Left ventricle myocardium inferior (tissue), 1 donor: ENCODE measurements around the gene DLX1. TPM values are rescaled to one million over a fixed set of nuclear protein-coding genes. Genes with fewer than 3 reads are reported as not detected.

Source experiments
- DNase-seq: peaks from one replicate; pipeline ENCODE4 v3.0.0-alpha.2; 2020
- H3K27ac ChIP-seq: fragments of 200-600 bp; replicated peaks from 2 replicates; pipeline ENCODE4 v1.8.0; 2021
- H3K27me3 ChIP-seq: fragments of 200-600 bp; 2 replicates; pipeline ENCODE4 v1.8.0; 2021; ENCODE audit warnings: low read depth
- H3K36me3 ChIP-seq: fragments of 200-600 bp; 2 replicates; pipeline ENCODE4 v1.8.0; 2021
- H3K4me1 ChIP-seq: fragments of 200-600 bp; 2 replicates; pipeline ENCODE4 v1.8.0; 2021
- H3K4me3 ChIP-seq: fragments of 200-600 bp; 2 replicates; pipeline ENCODE4 v1.8.0; 2021; ENCODE audit warnings: mild to moderate bottlenecking, moderate library complexity
- H3K9me3 ChIP-seq: fragments of 200-600 bp; replicated peaks from 2 replicates; pipeline ENCODE4 v1.8.0; 2021
- intact Hi-C: fragments of 100-400 bp; cut with micrococcal nuclease; formaldehyde crosslinking; loops from one replicate; pipeline ENCODE4 v1.11.0; 2022
- total RNA-seq: library from RNA; stranded (reverse); fragmentation: NEBNext Ultra II Directional; extraction: Animal tissue kit (Norgen Biotek cat#: 25700); gene quantifications from one replicate; pipeline ENCODE4 v1.2.1, GENCODE V29; 2021
- TF ChIP-seq, protein P1 (sequence below): fragments of 200-600 bp; IDR thresholded peaks from 2 replicates; pipeline ENCODE4 v1.8.0; 2021; ENCODE audit warnings: antibody characterized with exemption, mild to moderate bottlenecking, borderline replicate concordance
- donor health status: DM: no; HTN: yes; CAD: no; lungs with severe emphysema.

The DLX1 gene
- total RNA-seq, 1 donor from 2014 or later, result not detected

DNA sequence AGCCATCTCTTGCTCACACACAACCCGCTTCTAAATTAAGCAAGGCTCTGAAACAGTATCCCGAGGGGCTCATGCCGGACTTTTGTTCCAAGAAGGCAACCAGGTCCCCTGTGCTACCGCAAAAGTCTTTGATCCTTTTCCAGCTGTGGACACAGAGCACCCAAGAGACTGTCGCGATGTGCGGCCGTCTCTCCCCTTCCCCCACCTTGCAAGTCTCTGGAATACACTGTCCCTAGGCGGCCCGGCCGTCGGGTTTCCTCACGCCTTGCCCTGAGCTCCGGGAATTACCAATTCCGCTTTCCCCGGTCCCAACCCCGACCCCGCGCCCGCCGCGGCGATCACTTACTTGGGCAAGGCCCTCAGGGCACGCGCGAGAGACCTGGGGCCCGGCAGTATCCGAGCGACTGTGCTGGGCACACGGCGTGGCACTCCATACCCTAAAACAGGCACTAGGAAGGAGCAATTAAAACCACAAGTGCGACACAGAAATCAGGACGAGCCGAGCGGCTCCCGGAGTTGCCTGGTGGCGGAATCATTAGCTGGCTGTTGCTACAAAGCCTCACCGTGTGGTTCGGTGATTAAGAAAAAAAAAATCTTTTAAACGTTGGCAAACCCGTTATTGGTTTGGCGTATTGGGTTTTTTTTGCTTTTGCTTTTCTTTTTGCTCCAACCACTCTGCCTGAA is 2.2 kb upstream of the DLX1 start:
- intact Hi-C loops, result no loop called here
- no peak for DNase-seq
- Histone ChIP-seq H3K27ac (no peak overlapping the region), H3K36me3 (no peaks in the 10 kb centered on the region), H3K4me3 (no peak overlapping the region), H3K27me3 (peaks cover 100% of the 10 kb centered on the region), H3K9me3 (no peaks in the 10 kb centered on the region), H3K4me1 (peaks cover 47% of the 10 kb centered on the region)
- TF ChIP-seq, protein P1, sequence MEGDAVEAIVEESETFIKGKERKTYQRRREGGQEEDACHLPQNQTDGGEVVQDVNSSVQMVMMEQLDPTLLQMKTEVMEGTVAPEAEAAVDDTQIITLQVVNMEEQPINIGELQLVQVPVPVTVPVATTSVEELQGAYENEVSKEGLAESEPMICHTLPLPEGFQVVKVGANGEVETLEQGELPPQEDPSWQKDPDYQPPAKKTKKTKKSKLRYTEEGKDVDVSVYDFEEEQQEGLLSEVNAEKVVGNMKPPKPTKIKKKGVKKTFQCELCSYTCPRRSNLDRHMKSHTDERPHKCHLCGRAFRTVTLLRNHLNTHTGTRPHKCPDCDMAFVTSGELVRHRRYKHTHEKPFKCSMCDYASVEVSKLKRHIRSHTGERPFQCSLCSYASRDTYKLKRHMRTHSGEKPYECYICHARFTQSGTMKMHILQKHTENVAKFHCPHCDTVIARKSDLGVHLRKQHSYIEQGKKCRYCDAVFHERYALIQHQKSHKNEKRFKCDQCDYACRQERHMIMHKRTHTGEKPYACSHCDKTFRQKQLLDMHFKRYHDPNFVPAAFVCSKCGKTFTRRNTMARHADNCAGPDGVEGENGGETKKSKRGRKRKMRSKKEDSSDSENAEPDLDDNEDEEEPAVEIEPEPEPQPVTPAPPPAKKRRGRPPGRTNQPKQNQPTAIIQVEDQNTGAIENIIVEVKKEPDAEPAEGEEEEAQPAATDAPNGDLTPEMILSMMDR, result no peak

DNA sequence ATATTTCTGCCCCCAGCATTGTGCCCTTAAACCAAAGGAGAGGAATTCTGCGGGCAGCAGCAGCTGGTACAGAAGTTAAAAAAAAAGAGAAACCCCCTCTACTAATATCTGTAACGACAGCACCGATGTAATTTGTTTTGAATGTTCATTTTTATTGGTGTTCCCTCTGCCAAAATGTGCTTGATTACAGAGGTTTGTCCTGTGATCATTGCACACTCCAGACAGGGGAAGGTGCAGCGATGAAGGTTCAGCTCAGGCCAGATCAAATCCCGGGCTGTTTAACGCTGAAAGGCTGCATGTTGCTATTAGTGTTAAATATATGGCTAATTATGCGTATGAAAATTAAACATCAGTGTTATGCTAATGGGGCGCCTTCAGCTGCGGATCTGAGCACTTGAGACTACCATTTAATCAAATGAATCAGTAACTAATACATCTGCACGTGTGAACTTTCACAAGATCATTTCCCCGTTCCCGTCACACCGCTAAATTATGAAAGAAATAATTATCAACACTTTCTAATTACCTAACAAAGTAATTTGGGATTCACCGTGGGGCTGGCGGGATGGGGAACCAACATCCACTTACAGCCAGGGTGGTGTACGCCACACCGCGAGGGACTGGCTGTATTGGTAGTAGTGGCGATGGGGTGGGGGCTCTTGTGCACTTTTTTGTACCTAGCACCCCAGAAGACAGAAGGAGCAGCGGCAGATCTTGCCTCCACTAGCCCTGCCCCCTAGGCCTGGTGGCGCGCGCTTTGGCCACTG is 1.5 kb upstream of the DLX1 start:
- Histone ChIP-seq H3K4me1 (peaks cover 47% of the 10 kb centered on the region), H3K9me3 (no peaks in the 10 kb centered on the region), H3K4me3 (peak overlapping the region; percentile 64), H3K36me3 (no peaks in the 10 kb centered on the region), H3K27me3 (peaks cover 100% of the 10 kb centered on the region), H3K27ac (no peak overlapping the region)
- TF ChIP-seq, protein P1, result no peak
- intact Hi-C loops, result no loop called here
- no peak for DNase-seq

DNA sequence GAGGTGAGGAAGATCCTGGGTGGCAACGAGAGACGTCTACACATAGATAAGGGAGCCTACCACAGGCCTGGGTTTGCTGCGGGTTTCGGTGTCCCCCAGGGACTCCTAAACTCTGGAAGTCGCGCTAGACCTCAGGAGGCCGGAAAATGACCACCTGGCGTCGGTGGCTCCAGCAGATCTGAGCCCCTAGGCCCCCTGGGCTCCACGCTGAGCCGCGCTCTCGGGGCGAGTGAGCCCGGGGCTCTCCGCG is 987 bp upstream of the DLX1 start:
- intact Hi-C loops, result no loop called here
- Histone ChIP-seq H3K9me3 (no peaks in the 10 kb centered on the region), H3K4me3 (peak overlapping the region; percentile 64), H3K27ac (no peak overlapping the region), H3K4me1 (peaks cover 47% of the 10 kb centered on the region), H3K36me3 (no peaks in the 10 kb centered on the region), H3K27me3 (peaks cover 100% of the 10 kb centered on the region)
- DNase-seq, result no peak
- TF ChIP-seq, protein P1, result no peak

DNA sequence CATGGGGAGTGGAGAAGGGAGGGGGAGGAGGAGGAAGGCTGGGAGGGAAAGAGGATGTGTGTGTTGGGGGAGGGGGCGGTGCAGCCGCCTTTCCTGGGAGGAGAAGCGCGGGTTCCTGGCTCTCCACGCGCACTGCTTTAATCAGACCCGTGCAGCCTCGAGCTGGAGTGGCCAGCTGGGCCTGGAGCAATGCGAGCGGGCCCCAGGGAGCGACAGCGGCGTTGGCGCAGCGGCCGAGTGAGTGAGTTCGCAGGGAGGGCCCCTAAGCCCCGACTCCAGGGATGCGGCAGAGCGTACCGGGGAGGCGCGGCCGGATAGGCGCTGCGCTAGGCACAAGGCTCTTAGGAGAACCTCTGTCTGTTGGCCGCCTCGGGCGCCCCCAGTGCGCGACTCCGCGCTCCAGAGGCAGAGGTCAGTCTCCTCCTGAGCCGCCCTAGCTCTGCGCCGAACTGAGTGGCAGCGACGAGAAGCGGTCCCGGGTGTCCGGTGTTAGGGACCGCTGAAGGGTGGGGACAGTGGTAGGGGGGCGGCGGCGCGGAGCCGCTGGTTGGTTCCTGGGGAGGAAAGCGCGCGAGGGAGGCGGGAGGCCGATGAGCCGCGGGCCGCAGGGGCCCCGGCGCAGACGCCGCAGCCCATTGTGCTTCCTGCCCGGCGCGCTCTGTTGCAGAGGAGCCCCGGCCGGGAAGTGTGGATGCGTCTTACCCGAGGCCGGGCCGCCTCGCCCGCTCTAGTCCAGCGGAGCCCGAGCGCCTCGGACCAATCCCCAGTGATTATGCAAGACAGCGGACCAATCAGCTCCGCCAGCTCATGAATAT is 455 bp upstream of the DLX1 start:
- no peaks in the 10 kb centered on the region for H3K9me3 ChIP-seq
- peak overlapping the region; percentile 64 for H3K4me3 ChIP-seq
- DNase-seq, result peak; percentile 57
- H3K27me3 ChIP-seq, result peaks cover 100% of the 10 kb centered on the region
- H3K36me3 ChIP-seq, result no peaks in the 10 kb centered on the region
- peaks cover 47% of the 10 kb centered on the region for H3K4me1 ChIP-seq
- intact Hi-C loops, result no loop called here
- no peak overlapping the region for H3K27ac ChIP-seq
- TF ChIP-seq, protein P1, result no peak

DNA sequence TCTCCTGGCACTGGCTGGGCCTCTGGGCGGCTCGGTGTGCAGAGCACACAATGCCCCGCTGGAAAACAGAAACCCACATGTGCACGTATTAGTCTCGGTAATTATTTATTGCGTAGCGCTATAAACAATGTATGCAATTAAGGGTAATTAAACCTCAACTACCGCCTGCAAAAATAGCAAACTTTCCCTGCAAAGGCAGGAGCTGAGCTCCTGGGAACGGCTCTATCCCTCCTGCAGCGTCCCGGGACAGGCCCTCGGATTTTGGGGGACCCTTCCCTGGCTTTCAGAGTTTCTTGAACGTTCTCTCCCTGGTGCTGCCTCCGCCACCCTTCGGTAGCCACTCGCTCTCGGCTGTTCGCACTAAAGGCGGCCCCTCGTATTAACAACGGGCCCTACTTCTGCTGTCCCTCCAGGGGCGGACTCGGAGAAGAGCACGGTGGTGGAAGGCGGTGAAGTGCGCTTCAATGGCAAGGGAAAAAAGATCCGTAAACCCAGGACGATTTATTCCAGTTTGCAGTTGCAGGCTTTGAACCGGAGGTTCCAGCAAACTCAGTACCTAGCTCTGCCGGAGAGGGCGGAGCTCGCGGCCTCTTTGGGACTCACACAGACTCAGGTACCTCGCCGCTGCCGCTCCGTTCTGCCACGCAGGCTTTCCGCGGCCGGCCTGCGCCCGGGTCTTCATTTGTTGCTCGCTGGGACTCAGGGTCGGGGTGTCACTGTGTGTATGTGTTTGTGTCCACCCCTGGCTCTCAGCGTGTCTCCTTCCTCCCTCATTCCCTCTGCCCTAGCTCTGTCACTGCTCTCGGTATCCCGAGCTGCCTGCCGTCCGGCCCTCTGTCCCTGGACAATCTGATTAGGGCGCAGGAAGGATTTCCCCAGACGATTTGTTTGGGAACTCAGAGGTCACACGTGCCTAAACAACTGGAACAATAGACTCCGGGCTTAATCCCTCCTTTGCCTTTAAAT is 1.2 kb downstream of the DLX1 start:
- TF ChIP-seq, protein P1, result no peak
- H3K4me1 ChIP-seq, result peaks cover 47% of the 10 kb centered on the region
- H3K36me3 ChIP-seq, result no peaks in the 10 kb centered on the region
- peaks cover 100% of the 10 kb centered on the region for H3K27me3 ChIP-seq
- no peaks in the 10 kb centered on the region for H3K9me3 ChIP-seq
- DNase-seq, result no peak
- intact Hi-C loops, result no loop called here
- H3K27ac ChIP-seq, result no peak overlapping the region
- peak overlapping the region; percentile 64 for H3K4me3 ChIP-seq
